Dermis blood vessel endothelial cell (primary cell): Measurements from ENCODE around the gene C2orf49. TPM values are rescaled to one million over a fixed set of nuclear protein-coding genes. Genes with fewer than 3 reads are reported as not detected.

Experiments used
- total RNA-seq: library from RNA; depleted of rRNA; stranded (reverse); fragments of >200 nt; gene quantifications from 2 replicates; pipeline ENCODE4 v1.2.3, GENCODE V29; 2014

The C2orf49 gene
- total RNA-seq, 1 donor from 2014 or later: 18.4 TPM

Other genes with a start within 250 kb of the C2orf49 start
- gene GPR45, start 95.8 kb upstream of the C2orf49 start, total RNA-seq: not detected in 2 replicates
- gene TGFBRAP1, start 7.8 kb upstream of the C2orf49 start, total RNA-seq: 47.8 and 75.1 TPM in 2 replicates
- gene FHL2, start 61.5 kb downstream of the C2orf49 start, total RNA-seq: 42.0 and 56.4 TPM in 2 replicates